Activated naive CD4-positive, alpha-beta T cell treated with anti-CD3 and anti-CD28 coated beads, Interleukin-2, amount 50 U/mL, for 16 hours (primary cell): Measurements from ENCODE around the gene RPGRIP1L.

ENCODE experiments used
- DNase-seq: peaks from one replicate; pipeline ENCODE4 v3.0.0-alpha.2; 2020

Gene RPGRIP1L

DNA sequence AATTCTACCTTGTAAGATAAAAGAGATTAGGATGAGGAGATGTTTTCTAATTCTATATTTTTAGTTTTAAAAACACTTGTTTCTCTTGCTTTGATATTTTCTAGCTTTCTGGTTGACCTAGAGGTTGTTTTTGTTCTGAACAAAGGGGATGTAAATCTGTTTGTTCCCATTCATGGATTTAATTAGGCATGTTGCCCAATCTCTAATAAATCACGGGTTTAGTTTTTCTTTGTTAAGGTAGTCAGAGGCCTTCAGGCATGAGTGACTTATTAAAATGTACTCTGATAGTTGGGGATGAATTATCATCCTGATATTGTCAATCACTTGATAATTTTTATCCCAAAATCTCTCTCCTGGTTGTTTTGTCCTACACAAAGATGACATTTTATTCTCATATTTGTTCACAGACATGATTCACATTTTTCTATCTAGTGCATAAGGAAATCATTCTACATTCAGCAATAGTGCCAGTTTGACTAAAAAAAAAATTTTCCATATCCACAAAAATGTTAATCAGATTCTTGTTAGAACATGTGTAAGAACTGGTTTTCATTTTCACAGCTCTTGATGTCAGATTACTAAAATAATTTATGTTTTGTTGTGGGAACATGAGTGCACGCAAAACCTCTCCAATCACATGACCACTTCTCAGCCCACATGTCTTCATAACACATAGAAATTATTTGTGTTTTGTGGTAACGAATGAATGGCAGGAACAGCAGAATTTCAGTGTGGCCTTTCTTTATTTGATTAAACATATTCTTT is 105.0 kb downstream of the RPGRIP1L start:
- no peak for DNase-seq

DNA sequence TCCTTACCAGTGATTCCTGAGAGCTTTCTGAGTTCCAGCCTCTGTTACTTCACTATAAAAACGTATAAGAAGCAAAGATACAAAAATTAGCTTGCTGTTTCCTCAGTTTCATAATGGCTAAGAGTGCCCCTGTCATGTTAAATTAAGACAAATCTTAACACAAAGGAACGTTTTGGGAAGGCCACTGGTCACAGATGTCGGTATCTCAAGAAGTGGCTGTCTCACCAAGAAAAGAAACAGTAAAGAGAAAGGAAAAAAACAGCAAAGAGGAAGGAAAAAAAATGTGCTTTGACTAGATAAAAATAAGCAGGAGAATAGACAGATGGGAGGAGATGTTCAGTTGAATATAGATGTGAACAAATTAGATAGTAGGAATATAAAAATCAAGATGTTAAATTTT is 105.9 kb downstream of the RPGRIP1L start:
- no peak for DNase-seq

DNA sequence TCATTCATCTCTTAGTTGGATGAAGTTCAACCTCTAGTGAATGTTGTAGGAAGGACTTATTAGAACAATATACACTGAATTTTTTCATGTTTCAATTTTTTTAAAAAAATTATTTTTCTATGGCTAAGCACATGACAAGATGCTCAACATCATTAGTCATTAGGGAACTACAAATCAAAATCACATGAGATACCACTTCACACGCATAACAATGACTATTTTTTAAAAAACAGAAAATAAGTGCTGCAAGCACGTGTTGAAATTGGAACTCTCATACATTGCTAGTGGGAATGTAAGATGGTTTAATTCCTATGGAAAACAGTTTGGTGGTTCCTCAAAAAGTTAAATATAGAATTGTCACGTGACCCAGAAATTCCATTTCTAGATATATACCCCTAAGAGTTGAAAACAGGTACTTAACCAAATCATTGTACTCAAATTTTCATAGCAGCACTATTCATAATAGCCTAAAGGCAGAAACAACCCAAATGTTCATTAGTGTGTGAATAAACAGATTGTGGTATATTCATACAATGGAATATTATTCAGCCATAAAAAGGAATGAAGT is 115.5 kb downstream of the RPGRIP1L start:
- no peak for DNase-seq

DNA sequence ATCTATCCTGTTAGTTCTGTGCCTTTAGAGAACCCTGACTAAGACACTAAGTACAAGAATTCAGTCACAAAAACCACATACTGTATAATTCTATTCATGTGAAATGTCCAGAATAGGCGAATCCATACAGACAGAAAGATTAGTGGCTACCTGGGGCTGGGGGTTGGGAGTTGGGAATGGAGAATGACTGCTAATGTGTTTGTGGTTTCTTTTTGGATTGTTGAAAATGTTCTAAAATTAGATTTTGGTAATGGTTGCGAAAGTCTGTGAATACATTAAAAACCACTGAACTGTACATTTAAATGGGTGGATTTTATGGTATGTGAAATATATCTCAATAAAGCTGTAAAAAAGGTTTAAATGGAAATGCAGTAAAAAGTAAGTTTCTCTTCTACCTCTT is 120.3 kb downstream of the RPGRIP1L start:
- DNase-seq, result no peak

DNA sequence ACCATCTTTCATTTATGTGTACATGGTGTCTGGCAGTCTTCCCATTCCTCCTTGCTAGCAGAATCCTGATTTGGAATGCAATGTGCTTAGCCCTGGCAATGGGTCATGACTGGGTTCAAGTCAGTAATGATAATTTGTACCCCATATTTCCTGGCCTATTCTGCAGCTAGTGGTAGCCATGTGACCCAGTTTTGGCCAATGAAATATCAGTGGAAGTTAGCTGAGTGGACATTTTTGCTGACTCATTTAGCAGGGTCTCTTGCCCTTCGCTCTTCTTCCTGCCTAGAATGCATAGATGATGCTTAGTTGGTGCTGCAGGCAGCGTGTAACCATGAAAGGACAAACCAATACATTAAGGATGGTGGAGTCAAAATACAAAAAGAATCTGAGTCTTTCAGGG is 121.9 kb downstream of the RPGRIP1L start:
- no peak for DNase-seq

DNA sequence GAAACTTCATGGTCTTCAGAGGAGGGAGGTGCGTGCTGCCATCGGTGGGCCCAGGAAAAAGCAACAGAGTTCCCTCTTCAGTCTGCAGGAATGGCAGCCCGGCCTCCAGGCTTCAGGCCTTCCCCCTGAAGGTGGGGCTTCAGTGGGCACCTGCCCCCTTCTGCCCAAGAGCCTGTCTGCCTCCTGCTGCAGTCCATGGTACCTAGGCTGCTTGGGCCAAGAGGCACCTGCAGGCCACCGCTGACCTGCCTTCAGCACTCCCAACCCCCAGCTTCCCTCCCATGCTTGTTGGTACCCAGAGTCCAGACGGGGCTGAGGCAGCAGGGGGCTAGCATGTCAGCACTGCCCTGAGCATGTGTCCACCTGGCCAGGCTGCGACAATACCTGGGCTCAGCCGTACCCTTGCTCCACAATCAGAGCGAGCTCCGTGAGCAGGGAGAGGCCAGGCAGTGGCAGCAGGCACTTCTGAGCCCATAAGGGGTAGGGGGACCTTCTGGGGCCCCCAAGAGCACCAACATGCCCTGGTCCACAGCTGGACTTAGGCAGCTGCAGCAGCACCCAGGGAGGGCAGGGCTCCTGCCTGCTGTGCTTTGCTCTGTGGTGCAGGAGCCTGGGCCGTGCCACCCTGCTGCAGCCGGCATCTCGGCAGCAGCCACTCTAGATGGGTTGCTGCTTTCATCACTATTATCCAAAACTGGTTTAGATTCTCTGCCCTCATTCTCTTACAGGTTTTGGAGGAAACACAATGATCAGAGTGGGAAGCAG is 123.4 kb downstream of the RPGRIP1L start:
- DNase-seq, result no peak

DNA sequence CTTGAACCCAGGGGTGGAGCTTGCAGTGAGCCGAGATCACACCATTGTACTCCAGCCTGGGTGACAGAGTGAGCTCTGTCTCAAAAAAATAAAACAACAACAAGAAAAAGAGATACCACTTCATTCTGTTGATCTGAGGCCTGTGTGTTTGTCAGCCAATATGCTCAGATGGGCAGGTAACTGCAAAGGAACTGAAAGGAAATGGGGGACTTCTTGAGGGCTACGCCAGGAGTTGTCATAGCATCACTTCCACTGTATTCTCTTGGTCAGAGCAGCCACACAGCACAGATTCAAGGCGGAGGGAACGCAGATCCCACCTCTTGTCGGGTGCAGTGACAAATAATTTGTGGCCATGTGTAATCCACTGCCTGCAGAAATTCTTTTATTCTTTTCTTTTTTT is 126.8 kb downstream of the RPGRIP1L start:
- no peak for DNase-seq

DNA sequence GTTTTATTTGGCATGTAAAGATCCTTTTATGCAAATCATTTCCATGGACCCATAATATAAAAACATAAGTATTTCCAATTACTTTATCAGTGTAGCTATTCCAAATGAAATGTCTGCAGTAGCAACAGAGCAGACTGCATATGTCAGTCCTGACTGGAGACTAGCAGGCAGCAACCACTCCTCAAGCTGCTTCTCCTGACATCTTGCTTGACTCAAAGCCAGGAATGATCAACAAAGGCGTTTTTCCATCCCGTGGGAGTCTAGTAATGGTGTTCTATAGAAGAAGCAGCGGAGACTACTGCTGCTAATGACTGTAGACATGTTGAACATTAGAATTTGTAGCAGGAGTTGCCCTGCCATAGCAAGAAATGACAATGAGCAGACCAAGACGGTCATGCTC is 127.4 kb downstream of the RPGRIP1L start:
- no peak for DNase-seq

DNA sequence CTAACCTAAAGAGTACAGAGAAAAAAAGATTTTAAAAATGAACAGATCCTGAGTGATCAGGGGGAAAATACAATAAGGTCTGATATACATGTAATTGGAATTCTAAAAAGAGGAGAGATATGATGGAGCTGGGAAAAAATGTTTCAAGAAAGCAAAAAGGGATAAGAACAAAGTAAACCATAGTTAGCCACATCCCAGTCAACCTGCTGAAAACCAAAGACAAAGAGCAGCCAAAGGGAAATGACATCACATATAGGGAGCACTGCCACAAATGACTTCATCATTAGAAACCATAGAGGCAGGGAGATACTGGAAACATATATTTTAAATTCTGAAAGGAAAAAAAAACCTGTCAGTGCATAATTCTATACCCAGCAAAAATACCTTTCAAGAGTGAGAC is 131.9 kb downstream of the RPGRIP1L start:
- no peak for DNase-seq

DNA sequence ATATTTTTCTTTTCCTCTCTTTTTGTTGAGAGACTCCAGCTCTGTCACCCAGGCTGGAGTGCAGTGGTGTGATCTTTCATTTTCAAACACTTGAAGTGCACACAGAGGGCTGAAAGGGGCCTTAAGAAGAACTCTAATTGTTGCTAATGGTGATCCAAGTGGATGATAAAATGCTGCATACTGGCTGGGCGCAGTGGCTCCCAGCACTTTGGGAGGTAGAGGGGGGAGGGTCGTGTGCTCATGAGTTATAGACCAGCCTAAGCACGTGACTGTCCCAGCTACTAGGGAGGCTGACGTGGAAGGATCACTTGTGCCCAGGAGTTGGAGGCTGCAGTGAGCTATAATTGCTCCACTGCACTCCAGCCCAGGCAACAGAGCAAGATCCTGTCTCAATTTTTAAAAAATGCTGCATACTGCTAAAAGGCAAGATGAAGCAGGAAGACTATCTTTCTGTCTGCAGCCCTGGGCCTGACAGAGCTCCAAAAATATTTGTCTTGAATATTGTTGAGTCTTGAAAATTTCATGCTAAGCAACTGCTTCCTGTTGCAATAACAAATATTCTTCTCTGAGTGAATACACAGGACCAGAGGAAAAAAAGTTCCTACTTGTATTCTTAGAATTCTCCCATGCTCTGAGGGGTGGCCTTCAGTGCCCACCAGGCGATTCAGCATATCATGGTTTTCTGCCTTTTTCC is 137.0 kb downstream of the RPGRIP1L start:
- no peak for DNase-seq

DNA sequence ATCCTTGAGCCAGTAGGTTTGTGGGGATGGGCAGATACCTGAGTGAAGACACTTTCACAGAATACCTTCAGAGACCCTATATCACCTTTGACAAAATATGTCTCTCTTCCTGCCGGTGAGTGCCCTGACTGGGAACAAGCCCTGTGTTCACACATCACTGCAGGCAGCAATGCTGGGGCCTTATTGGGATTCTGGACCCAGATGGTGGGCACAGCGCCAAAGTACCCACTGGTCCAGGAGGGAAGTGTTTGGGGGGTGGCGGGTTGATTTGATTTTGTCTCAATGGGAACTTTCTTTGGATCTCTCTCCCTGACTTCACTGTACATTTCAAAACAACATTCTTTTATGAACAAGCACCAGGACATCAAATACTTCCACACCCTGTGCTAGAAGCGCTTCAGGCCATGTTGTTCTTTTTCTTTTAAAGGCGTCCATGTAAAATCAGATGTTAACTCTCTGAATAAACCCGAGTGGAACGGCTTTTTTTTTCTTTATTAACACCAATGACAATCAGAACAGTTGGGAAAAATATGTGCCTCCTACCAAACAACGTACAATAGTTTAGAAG is 138.3 kb downstream of the RPGRIP1L start:
- no peak for DNase-seq

DNA sequence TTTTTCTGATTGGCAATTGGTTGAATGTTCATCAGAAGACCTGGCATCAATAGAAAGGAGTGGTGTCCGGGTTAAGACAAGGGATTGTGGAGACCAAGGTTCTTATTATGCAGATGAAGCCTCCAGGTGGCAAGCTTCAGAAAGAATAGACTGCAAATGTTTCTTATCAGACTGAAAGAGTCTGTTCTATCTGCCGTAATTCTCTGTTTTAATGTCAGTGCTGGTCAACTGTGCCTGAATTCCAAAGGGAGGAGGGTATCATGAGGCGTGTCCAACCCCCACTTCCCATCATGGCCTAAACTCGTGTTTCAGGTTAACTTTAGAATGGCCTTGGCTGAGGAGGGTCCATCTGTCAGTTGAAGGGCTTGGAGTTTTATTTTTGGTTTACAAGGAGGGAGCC is 140.2 kb downstream of the RPGRIP1L start:
- no peak for DNase-seq

DNA sequence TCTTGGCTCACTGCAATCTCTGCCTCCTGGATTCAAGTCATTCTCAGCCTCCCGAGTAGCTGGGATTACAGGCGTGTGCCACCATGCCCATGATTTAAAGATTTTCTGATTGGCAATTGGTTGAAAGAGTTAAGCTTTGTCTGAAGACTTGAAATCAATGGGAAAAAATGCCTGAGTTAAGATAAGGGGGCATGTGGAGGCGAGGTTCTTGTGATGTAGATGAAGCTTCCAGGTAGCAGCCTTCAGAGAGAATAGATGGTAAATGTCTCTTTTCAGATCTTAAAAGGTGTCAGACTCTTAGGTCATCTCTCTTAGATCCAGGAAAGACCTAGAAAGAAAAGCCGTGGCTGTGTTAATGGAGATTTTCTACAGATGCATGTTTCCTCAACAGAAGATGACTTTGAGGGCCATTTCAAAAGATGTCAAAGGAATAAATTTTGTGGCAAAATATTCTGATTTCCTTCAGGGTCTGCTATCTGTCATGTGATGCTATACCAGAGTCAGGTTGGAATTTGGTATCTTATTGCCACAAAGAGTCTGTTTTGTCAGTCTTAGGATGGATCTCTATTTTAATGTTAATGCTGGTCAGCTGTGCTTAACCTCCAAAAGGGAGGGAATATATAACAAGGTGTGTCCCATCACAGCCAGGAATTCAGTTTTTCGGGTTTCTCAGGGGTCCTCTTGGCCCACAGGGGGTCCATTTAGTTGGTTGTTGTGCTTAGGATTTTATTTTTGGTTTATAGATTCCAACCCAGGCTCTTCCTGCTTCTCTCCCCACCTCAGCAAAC is 142.4 kb downstream of the RPGRIP1L start:
- no peak for DNase-seq

DNA sequence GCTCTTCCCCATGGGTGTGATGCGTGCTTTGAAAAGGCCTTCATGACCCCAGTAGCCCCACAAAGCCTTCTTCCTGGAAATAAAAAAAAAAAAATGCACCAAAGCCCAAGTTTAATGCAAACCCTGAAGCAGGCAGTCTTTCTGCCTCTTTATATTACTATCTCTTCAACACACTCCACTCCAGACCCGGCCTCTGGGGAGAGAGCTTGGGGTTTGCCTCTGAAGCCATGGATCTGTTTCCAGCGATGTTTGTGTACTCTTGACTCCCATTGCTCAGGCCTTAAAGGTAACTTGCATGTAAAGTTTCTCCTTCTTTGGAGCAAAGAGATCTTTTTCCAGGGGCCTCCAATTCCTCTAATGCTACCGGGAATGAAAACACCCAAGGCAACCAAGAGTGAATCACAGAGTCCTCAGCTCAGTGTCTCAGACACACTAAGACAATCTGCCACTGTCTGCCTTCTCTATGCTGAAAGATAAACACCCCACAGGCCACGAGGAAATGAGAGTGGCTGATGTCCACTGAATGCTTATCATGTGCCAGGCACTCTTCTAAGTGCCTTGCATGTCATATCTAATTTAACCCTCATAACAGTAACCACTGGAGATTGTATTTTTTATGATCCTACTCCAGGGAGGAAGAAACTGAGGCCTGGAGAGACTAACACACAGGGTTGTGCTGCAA is 144.2 kb downstream of the RPGRIP1L start:
- DNase-seq, result no peak

DNA sequence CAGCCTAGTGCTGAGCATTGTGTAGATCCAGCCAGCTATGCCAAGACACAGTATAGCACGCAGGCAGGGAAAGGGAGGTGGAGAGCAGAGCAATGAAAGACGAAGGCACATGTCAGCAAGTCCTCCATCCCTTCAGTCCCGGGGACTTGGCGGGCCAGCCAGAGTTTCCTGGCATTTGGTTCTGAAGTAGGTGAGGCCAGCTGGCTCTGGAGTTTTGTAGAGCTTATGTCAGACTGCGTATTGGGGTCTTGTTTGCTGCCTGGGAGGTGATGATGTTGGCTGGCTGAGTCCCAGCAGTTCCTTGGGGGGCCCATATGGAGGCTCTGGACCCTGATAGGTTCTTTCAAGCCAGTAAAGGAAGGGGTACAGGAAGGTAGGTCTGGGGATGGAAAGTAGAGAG is 144.9 kb downstream of the RPGRIP1L start:
- DNase-seq, result no peak

DNA sequence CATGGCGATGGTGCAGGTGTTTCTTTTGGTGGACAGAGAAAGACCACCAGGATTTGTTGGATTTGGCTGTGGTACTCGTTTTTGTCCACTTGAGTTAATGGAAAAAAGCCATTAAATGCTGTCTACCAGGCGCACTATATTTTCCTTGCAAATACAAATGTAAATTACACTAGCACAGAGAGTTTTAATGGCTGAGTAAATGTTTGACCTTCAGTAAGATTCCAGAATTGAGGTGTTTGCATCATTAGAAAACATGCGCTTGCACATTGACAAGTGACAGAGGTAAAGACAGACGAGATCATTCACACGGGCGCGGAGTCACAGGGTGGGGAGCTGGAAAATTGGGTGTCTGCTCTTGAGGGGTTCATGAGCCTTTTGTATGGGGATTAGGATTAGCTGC is 147.1 kb downstream of the RPGRIP1L start:
- DNase-seq, result no peak

DNA sequence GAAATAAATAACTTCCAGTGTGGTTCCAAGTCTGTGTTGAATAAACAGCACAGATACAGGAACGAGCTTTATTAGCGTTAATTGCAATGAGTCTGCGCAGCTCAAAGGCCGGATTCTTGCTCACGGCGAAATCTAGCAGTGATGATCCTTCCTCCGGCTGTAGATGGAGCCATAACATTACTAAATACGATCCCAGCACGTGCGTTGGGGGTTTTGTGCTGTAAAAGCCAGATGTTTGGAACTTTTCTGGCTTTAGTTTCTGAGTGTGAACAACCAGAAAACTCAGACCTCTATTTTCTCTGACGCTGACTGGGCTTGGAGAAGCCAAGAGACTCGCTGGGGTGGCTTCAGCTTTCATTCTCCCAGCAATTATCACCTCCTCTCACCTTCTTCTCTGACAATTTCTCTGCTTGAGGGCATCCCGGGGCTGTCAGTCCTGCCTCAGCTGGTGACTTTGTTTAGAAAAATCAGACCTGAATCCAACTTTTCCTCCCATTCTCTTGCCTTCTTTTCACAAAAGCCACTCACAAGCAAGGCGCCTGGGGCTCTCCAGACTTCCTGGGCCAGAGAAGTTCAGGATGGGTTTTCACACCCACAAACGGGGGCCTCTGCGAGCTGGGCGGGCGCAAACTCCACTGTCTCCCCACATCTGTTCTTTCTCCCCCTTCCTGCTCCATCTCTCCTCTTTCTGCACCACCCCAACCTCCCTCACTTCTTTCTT is 153.5 kb downstream of the RPGRIP1L start:
- DNase-seq, result peak; percentile 49
